GM12891 (cell line): ENCODE measurements around the gene IGFBP5.

ENCODE experiments used
- POLR2A ChIP-seq: IDR thresholded peaks from 2 replicates; pipeline ENCODE4 v1.6.1; 2011; ENCODE audit warnings: low read depth, low read length, control low read depth
- POLR2AphosphoS5 ChIP-seq: IDR thresholded peaks from 2 replicates; pipeline ENCODE4 v1.6.1; 2011; ENCODE audit warnings: low read depth, low read length, control low read depth
- SPI1 ChIP-seq: IDR thresholded peaks from 2 replicates; pipeline ENCODE4 v1.6.1; 2011; ENCODE audit warnings: low read depth, low read length, control low read depth
- TAF1 ChIP-seq: IDR thresholded peaks from 2 replicates; pipeline ENCODE4 v1.6.1; 2011; ENCODE audit warnings: low read depth, low read length, control low read depth

- no peak for TF ChIP-seq POLR2A
- no peak for TF ChIP-seq POLR2AphosphoS5
- no peak for TF ChIP-seq TAF1
- TF ChIP-seq SPI1 = no peak
Observed at GRCh38 chr2:216676630-216677029, 18.7 kb downstream of the IGFBP5 start.
